ENCODE results near the gene OR2M2. TPM values are rescaled to one million over a fixed set of nuclear protein-coding genes. Genes with fewer than 3 reads are reported as not detected.
A peak's percentile ranks its signal among the peaks of the same experiment; 100 is the strongest.

Gene OR2M2
- total and polyA plus RNA-seq, 2 donors from 2014 or later: not detected

DNA sequence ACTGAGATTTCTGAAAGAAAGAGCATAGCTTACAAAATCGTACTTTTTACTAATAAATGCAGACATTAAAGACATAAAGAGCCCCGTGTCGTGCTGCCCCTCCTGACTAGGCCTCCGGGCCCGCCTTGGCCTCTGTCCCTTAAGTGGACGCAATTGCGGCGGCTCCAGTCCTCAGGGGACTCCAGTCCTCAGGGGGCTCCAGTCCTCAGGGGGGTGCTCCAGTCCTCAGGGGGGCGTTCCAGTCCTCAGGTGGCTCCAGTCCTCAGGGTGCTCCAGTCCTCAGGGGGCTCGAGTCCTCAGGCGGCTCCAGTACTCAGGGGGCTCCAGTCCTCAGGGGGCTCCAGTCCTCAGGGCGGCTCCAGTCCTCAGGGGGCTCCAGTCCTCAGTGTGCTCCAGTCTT is 10.6 kb upstream of the OR2M2 start:
- Histone ChIP-seq H3K4me1 (ENCODE audit: control insufficient read depth in 2 of 3, insufficient read depth in 2 of 3, low read depth in 1 of 3, low read length in 3 of 3) (no peaks in the 10 kb centered on the region), H3K4me3 (ENCODE audit: low read length in 3 of 3) (no peak overlapping the region), H3K9me3 (ENCODE audit: control insufficient read depth in 2 of 3, insufficient read depth in 1 of 3, low read length in 3 of 3) (no peaks in the 10 kb centered on the region), H3K36me3 (ENCODE audit: control insufficient read depth in 2 of 3, insufficient read depth in 3 of 3, low read length in 3 of 3) (no peaks in the 10 kb centered on the region), H3K27me3 (ENCODE audit: control insufficient read depth, insufficient read depth, low read length) (no peaks in the 10 kb centered on the region), H3K27ac (ENCODE audit: low read depth in 2 of 2, low read length in 2 of 2) (no peak overlapping the region), H3K9ac (ENCODE audit: low read length in 3 of 3) (no peak overlapping the region)
- TF ChIP-seq, protein P1, sequence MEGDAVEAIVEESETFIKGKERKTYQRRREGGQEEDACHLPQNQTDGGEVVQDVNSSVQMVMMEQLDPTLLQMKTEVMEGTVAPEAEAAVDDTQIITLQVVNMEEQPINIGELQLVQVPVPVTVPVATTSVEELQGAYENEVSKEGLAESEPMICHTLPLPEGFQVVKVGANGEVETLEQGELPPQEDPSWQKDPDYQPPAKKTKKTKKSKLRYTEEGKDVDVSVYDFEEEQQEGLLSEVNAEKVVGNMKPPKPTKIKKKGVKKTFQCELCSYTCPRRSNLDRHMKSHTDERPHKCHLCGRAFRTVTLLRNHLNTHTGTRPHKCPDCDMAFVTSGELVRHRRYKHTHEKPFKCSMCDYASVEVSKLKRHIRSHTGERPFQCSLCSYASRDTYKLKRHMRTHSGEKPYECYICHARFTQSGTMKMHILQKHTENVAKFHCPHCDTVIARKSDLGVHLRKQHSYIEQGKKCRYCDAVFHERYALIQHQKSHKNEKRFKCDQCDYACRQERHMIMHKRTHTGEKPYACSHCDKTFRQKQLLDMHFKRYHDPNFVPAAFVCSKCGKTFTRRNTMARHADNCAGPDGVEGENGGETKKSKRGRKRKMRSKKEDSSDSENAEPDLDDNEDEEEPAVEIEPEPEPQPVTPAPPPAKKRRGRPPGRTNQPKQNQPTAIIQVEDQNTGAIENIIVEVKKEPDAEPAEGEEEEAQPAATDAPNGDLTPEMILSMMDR (IDR thresholded peaks at IDR 0.05; ENCODE audit: borderline replicate concordance, extremely low read depth, insufficient read depth): no peak
- DNase-seq (peak in 1 of 5 donors; percentile 56), FAIRE-seq (no peak)
- intact Hi-C loops (cut with DNase I): no loop called here

DNA sequence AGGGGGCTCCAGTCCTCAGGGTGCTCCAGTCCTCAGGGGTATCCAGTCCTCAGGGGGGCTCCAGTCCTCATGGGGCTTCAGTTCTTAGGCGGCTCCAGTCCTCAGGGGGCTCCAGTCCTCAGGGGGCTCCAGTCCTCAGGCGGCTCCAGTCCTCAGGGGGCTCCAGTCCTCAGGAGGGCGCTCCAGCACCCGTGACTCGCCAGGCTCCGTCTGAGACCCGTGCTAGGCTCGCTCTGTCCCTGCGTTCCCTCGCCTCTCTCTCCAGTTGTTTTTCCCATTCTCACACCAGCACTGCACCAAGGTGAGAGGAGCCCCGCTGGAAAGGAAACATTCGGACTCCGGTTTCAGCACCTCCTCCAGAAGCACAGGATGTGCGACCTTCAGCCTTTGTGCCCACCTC is 9.4 kb upstream of the OR2M2 start:
- no peaks in the 10 kb centered on the region for H3K4me1 ChIP-seq (ENCODE audit: control insufficient read depth in 2 of 3, insufficient read depth in 2 of 3, low read depth in 1 of 3, low read length in 3 of 3)

DNA sequence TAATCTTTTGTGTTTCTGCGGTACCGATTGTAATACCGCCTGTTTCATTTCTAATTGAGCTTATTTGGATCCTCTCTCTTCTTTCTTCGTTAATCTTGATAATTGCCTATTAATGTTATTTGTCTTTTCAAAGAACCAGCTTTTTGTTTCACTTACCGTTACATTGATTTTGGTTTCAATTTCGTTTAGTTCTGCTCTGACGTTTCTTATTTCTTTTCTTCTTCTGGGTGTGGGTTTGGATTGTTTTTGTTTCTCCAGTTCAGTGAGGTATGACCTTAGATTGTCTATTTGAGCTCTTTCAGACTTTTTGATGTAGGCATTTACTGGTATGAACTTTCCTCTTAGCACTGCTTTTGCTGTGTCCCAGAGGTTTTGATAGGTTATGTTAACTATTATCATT is 9.4 kb downstream of the OR2M2 start:
- intact Hi-C loops (cut with DNase I): no loop called here
- Histone ChIP-seq H3K9ac (ENCODE audit: low read length in 3 of 3) (no peak overlapping the region), H3K4me1 (ENCODE audit: control insufficient read depth in 2 of 3, insufficient read depth in 2 of 3, low read depth in 1 of 3, low read length in 3 of 3) (no peaks in the 10 kb centered on the region)

More for the DNA sequence above, 9.4 kb upstream of the OR2M2 start:
- Histone ChIP-seq H3K27ac (ENCODE audit: low read depth in 2 of 2, low read length in 2 of 2) (no peak overlapping the region), H3K27me3 (ENCODE audit: control insufficient read depth, insufficient read depth, low read length) (no peaks in the 10 kb centered on the region), H3K9ac (ENCODE audit: low read length in 3 of 3) (no peak overlapping the region), H3K36me3 (ENCODE audit: control insufficient read depth in 2 of 3, insufficient read depth in 3 of 3, low read length in 3 of 3) (no peaks in the 10 kb centered on the region), H3K4me3 (ENCODE audit: low read length in 3 of 3) (no peak overlapping the region), H3K9me3 (ENCODE audit: control insufficient read depth in 2 of 3, insufficient read depth in 1 of 3, low read length in 3 of 3) (no peaks in the 10 kb centered on the region)
- TF ChIP-seq, protein P1 (IDR thresholded peaks at IDR 0.05; ENCODE audit: borderline replicate concordance, extremely low read depth, insufficient read depth): no peak
- FAIRE-seq (no peak), DNase-seq (no peak)
- intact Hi-C loops (cut with DNase I): no loop called here

More for the DNA sequence above, 9.4 kb downstream of the OR2M2 start:
- DNase-seq (peak in 1 of 5 donors; percentile 4), FAIRE-seq (no peak)
- TF ChIP-seq, protein P1 (IDR thresholded peaks at IDR 0.05; ENCODE audit: borderline replicate concordance, extremely low read depth, insufficient read depth): no peak
- Histone ChIP-seq H3K27me3 (ENCODE audit: control insufficient read depth, insufficient read depth, low read length) (no peaks in the 10 kb centered on the region), H3K4me3 (ENCODE audit: low read length in 3 of 3) (no peak overlapping the region), H3K36me3 (ENCODE audit: control insufficient read depth in 2 of 3, insufficient read depth in 3 of 3, low read length in 3 of 3) (no peaks in the 10 kb centered on the region), H3K27ac (ENCODE audit: low read depth in 2 of 2, low read length in 2 of 2) (no peak overlapping the region), H3K9me3 (ENCODE audit: control insufficient read depth in 2 of 3, insufficient read depth in 1 of 3, low read length in 3 of 3) (no peaks in the 10 kb centered on the region)
